KOPT-K1 (cell line): ENCODE results near the gene SKIDA1.

Experiments used
- H3K27ac ChIP-seq: fragments of 200-600 bp; sonication (generic); 2 replicates; pipeline ENCODE4 v1.5.1; 2016; ENCODE audit warnings: antibody characterized with exemption, mild to moderate bottlenecking, low read depth, low read length; ENCODE audit not compliant: poor library complexity, severe bottlenecking
- H3K36me3 ChIP-seq: fragments of 200-600 bp; sonication (generic); 2 replicates; pipeline ENCODE4 v1.5.1; 2017; ENCODE audit warnings: antibody characterized with exemption, mild to moderate bottlenecking, low read length, moderate library complexity; ENCODE audit not compliant: insufficient read depth
- H3K9me3 ChIP-seq: fragments of 200-600 bp; sonication (generic); 2 replicates; pipeline ENCODE4 v1.5.1; 2017; ENCODE audit warnings: antibody characterized with exemption, low read length, mild to moderate bottlenecking; ENCODE audit not compliant: insufficient read depth, poor library complexity, severe bottlenecking

Gene SKIDA1

GRCh38 chr10:21492421-21492820 is 33.1 kb downstream of the SKIDA1 start:
- H3K27ac ChIP-seq, result no peak overlapping the region
- H3K36me3 ChIP-seq, result no peaks in the 10 kb centered on the region
- H3K9me3 ChIP-seq, result no peaks in the 10 kb centered on the region

- Histone ChIP-seq H3K36me3 (no peaks in the 10 kb centered on the region), H3K9me3 (no peaks in the 10 kb centered on the region), H3K27ac (no peak overlapping the region)
Observed at GRCh38 chr10:21490711-21491105, 34.8 kb downstream of the SKIDA1 start.

- Histone ChIP-seq H3K36me3 (no peaks in the 10 kb centered on the region), H3K27ac (no peak overlapping the region), H3K9me3 (no peaks in the 10 kb centered on the region)
Observed at GRCh38 chr10:21490028-21490710, 35.3 kb downstream of the SKIDA1 start.

- no peaks in the 10 kb centered on the region for H3K9me3 ChIP-seq
- H3K27ac ChIP-seq, result no peak overlapping the region
Observed at GRCh38 chr10:21488957-21489446, 36.5 kb downstream of the SKIDA1 start.

GRCh38 chr10:21488246-21488956 is 37.1 kb downstream of the SKIDA1 start:
- no peak overlapping the region for H3K27ac ChIP-seq
- H3K36me3 ChIP-seq, result no peaks in the 10 kb centered on the region
- no peaks in the 10 kb centered on the region for H3K9me3 ChIP-seq

More at GRCh38 chr10:21488957-21489446, 36.5 kb downstream of the SKIDA1 start:
- no peaks in the 10 kb centered on the region for H3K36me3 ChIP-seq

GRCh38 chr10:21487416-21488180 is 37.9 kb downstream of the SKIDA1 start:
- H3K27ac ChIP-seq, result no peak overlapping the region
- H3K36me3 ChIP-seq, result no peaks in the 10 kb centered on the region
- H3K9me3 ChIP-seq, result no peaks in the 10 kb centered on the region

GRCh38 chr10:21482821-21483220 is 42.7 kb downstream of the SKIDA1 start:
- H3K9me3 ChIP-seq, result no peaks in the 10 kb centered on the region
- no peaks in the 10 kb centered on the region for H3K36me3 ChIP-seq
- no peak overlapping the region for H3K27ac ChIP-seq

- no peak overlapping the region for H3K27ac ChIP-seq
- H3K36me3 ChIP-seq, result no peaks in the 10 kb centered on the region
- no peaks in the 10 kb centered on the region for H3K9me3 ChIP-seq
Observed at GRCh38 chr10:21481407-21481806, 44.1 kb downstream of the SKIDA1 start.

GRCh38 chr10:21479570-21480315 is 45.7 kb downstream of the SKIDA1 start:
- H3K36me3 ChIP-seq, result no peaks in the 10 kb centered on the region
- H3K27ac ChIP-seq, result no peak overlapping the region
- H3K9me3 ChIP-seq, result no peaks in the 10 kb centered on the region

GRCh38 chr10:21475393-21475792 is 50.1 kb downstream of the SKIDA1 start:
- no peaks in the 10 kb centered on the region for H3K36me3 ChIP-seq
- H3K27ac ChIP-seq, result no peak overlapping the region
- H3K9me3 ChIP-seq, result no peaks in the 10 kb centered on the region

GRCh38 chr10:21473541-21473940 is 51.9 kb downstream of the SKIDA1 start:
- no peaks in the 10 kb centered on the region for H3K36me3 ChIP-seq
- no peaks in the 10 kb centered on the region for H3K9me3 ChIP-seq
- H3K27ac ChIP-seq, result no peak overlapping the region

- Histone ChIP-seq H3K9me3 (no peaks in the 10 kb centered on the region), H3K36me3 (no peaks in the 10 kb centered on the region), H3K27ac (no peak overlapping the region)
Observed at GRCh38 chr10:21473135-21473534, 52.3 kb downstream of the SKIDA1 start.

GRCh38 chr10:21468086-21468485 is 57.4 kb downstream of the SKIDA1 start:
- Histone ChIP-seq H3K36me3 (no peaks in the 10 kb centered on the region), H3K27ac (no peak overlapping the region), H3K9me3 (no peaks in the 10 kb centered on the region)

GRCh38 chr10:21467633-21468032 is 57.8 kb downstream of the SKIDA1 start:
- H3K9me3 ChIP-seq, result no peaks in the 10 kb centered on the region
- H3K36me3 ChIP-seq, result no peaks in the 10 kb centered on the region
- no peak overlapping the region for H3K27ac ChIP-seq

- Histone ChIP-seq H3K9me3 (no peaks in the 10 kb centered on the region), H3K36me3 (no peaks in the 10 kb centered on the region), H3K27ac (no peak overlapping the region)
Observed at GRCh38 chr10:21464134-21464533, 61.3 kb downstream of the SKIDA1 start.
